T47D (cell line): ENCODE data around the gene BTBD9.
A peak's percentile ranks its signal among the peaks of the same experiment; 100 is the strongest.

Experiments
- DNase-seq, 2 experiments: peaks; one replicate each; pipeline versions ENCODE4 v3.0.0 to v3.0.0-alpha.2; 2011 to 2012; ENCODE audit warnings: low read depth in 1 of 2, low spot score in 1 of 2
- JUND ChIP-seq: IDR thresholded peaks from 2 replicates; pipeline ENCODE4 v1.6.1; 2012; ENCODE audit warnings: low read depth
- in situ Hi-C: cut with HindIII; loops from 2 replicates; pipeline ENCODE4 v1.10.0; 2016; ENCODE audit warnings: low sequenced_read_pairs, low pct_unique_long_range_greater_than_20kb

BTBD9 gene

DNA sequence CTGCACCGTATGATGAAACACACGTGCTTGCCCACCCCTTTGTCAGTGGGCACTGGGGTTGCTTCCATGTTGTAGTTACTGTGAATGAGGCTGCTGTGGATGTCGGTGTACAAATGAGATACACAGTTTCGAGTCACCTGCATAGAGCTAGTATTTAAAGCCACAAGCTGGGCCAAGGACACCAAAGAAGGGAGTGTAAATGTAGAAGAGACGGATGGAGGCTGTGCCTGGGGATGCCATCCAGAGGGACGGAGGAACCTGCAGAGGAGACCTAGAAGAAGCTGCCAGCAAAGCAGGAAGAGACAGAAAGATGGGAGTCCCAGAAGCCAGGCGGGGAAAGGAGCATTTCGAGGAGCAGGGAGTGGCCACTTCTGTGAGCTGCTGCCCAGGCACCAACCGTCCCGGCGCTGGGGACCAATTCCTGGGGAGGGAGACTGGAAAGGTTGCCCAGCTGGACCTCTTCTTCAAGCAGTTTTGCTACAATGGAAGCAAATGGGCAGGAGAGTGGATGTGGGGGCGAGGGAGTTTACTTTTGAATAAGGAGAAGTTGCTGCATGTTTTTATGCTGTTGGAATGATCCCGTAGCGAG lies 480.9 kb downstream of the BTBD9 start:
- in situ Hi-C loops, result no loop called here
- DNase-seq, result no peak
- TF ChIP-seq JUND, result no peak

DNA sequence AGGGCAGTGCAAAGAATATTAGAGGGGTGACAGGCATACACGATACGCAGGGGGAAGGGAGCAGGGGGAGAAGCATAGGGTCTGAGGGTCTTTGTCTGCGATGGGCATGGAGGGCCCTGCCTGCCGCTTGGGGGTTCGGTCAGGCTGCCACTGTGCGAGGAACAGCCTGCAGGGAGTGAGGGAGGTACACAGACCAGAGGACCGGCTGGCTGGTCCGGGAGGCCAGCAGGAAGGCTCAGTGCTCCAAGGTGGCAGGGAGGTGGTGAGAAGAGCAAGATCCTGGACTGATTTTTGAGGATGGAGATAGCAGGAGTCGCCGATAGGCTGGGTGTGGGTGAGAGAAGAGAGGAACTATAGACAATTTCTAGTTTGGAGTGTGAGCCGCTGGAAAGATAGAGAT lies 481.8 kb downstream of the BTBD9 start:
- DNase-seq, result no peak
- TF ChIP-seq JUND, result no peak

DNA sequence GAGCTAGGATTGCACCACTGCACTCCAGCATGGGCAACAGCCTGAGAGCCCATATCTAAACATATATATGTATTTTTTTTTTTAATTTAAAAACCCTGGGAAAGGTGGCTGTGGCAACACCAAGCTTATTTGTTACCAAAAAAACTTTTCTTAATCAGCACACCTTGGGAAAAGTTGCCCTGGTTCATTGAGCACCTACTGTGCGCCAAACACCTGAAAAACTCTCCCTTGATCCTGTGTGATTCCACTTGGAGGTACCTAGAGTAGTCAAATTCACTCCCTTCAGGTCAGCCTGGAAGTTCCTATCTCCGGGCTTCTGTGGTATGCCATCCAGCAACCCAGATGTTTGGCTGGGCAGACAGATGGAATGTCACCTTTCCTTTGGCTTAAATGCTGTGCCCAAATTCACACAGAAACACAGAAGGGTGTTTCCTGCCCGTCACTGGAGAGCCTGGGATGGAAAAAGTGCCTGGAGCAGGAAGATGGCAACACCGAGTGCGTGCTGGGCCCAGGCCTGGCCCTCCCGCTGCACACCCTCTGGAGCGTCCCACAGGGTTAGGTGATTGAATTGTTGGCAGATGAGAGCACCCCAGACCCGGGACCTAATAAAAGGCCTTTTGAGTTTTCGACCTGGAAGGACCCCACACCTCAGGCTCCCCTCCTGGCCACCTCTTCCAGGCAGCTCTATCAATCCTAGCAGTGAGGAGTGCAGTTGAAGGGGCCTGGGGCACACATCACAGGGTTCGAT lies 482.7 kb downstream of the BTBD9 start:
- no peak for DNase-seq
- in situ Hi-C loops, result no loop called here
- TF ChIP-seq JUND, result no peak

More for the DNA sequence above, 481.8 kb downstream of the BTBD9 start:
- in situ Hi-C loops, result no loop called here

DNA sequence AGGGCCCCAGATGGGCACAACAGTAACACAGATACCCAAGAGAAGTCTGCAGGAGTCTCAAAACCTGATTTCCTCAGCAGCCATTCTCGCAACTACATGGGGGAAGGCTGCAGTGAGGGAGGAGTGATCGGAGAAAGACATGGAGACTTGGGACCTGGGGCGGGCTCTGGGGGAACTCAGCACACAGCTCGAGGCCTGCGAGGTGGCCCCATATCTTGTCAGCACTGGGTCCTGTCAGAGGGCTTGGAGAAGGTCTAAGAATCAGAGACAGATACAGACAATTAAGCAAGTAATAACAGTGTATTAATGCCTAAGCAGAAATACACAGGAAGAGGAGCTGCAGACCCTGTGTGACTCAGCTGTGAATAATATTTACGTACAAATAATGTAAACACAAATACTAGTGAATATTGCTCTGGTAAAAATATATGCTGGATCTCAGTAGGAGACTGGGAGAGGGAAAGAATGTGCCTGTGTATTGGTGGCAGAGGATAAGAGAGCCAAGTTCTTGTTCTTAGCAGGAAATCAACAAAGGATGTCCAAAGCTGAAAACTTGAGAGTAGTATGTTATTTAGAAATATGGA lies 484.0 kb downstream of the BTBD9 start:
- no peak for DNase-seq
- no peak for TF ChIP-seq JUND
- in situ Hi-C loops, result no loop called here

DNA sequence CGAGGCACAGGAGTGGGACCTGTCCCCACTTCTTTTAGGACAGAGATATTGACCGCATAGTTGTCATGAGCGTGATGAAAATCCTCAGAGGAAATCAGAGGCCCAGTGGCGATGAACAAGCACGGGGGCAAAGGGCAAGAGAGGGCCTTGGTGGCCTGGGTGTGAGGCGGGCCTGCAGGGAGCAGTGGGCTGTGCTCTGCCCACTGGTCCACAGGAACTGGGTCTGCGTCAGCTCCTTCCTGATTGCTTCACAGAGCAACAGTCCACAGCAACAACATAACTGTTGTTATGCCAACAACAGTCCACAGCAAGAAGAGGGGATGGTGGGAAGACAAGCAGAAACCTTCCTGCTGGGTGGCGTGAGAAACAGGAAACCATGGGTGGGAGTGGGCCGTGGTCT lies 484.6 kb downstream of the BTBD9 start:
- in situ Hi-C loops, result no loop called here
- no peak for TF ChIP-seq JUND

DNA sequence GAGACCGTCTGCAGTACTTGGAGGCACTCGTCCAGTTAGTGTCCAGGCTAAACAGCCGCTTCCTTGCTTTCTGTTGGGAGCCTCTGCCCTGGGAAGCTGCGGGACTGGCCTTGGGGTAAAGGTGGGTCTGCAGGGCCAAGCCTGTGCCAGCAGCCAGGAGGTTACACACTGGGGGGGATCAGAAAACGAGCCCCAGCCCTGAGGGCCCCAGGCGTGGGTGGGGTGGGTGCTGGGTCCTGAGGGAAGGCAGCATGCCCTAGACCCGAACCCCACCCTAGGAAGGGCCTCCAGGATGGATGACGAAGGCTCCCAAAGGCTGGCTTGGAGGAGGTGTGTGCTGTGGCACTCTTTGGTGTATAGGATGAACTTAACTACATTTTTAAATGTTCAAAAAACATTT lies 485.0 kb downstream of the BTBD9 start:
- TF ChIP-seq JUND, result no peak
- in situ Hi-C loops, result no loop called here
- DNase-seq, result no peak

More for the DNA sequence above, 484.6 kb downstream of the BTBD9 start:
- DNase-seq, result no peak

DNA sequence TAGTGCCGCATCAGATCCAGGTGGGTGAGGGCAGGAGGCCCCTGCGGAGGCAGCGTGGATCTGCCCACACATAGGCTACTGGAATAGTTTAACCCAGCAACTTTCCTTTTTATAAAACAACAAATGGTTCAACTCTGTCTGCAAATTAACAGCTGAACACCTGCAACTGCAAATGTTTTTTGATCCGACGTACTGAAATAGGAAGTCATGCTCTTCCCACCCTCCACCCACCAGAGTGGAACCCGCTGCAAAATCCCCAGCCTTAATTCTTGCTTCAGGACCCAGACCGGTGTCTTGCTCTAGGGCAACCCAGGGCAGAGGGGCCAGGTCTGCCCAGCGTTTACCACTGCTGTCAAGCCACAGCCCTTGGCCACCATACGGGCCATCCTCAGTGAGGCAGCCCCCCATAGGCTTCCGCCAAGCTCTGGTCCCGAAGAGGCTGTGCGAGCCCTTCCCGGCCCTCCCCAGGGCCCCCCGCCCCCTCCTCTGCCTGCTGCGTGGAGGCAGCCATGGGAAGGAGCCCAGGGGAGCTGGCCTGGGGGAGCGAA lies 485.9 kb downstream of the BTBD9 start:
- in situ Hi-C loops, result no loop called here
- TF ChIP-seq JUND, result no peak
- DNase-seq, result no peak

DNA sequence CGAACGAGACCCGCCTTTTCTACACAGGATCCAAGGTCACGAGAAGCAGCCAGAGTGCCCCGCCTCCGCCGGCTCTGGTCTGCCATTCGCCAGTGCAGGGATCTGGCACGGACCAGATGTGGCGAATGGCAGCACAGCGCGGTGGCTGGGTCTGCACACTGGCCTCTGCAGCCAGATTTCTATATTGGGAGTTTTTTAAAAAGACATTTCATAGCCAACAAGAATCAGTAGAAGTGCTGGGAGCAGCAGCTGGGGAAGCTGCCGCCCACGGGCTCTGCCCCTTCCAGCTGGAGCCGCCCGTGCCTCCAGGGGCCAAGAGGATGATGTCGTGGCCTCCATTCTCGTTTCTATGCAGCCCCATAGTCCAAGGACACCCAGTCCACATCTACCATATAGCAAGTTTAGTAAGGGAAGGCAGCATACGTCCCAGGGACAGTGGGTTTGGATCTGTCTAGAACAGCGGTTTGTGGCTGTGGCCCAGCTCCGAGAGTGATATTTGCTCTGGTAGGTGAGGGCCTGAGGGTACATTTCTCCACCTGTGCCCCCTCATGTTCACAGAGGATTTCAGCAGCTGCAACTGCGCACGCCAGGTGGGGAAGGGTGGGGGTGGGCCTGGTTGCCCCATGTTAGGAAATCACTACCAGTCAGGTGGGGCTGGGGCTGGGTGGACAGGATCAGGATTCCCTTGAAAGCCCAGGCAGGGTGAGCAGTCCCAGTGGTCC lies 486.5 kb downstream of the BTBD9 start:
- TF ChIP-seq JUND, result no peak
- in situ Hi-C loops, result no loop called here
- no peak for DNase-seq

DNA sequence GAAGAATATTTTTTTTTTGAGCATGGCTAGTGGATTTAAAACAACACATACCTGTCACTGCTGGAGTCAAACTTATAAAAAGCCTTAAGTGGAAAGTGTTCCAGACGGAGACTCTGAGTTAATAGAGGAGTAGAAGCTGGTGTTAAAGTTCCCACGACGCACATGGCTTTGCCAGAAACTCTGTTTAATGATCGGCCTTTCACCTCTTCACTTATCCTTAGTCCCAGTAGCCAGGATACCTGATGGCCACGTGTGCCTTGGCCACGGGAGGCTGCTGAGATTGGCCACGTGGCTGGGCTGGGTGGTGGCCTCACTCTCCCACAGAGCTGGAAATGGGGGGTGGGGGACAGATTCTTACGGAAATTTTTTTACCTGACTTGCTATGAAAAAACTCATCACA lies 487.1 kb downstream of the BTBD9 start:
- in situ Hi-C loops, result no loop called here
- DNase-seq, result no peak
- TF ChIP-seq JUND, result no peak

DNA sequence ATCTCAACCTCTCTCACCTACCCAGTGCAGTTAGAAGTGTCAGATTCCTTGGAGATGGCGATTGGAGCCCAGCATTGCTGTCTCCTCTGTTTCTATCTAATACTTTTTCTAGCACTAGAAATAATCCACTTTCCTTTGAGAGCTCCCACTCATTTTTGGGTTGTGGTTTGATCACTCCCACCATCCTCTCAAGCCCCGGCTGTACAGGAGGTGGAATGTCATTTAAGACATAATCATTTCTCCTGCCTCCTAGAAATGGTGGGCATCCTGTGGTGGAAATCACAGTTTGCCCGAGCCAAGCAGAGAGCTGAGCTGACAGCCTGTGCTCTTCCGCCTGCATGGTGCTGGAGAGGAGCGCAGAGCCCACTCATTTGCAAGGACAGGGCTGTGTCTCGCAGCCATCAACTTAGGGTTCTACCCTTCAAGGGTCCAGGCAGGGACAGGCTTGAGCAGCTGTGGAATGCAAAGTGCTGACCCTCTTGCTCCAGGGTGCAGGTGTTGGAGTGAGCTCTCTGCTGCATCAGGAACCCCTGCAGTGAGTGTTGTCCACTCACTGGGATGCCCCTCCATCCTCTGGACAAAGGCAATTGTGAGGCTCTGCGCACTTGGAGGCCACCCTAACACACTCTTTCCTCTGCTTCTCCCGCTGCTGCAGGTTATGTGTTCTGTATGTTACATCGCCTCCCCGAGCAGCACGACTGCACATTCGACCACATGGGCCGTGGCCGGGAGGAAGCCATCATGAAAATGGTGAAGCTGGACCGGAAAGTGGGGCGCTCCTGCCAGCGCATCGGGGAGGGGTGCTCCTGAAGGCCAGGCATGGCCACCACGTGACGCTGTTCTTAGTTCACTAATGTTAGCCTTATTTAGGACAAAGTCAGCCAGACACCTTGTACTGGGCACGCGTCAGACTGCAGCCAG lies 487.9 kb downstream of the BTBD9 start:
- DNase-seq, result no peak
- TF ChIP-seq JUND, result no peak
- in situ Hi-C loops, result no loop called here

DNA sequence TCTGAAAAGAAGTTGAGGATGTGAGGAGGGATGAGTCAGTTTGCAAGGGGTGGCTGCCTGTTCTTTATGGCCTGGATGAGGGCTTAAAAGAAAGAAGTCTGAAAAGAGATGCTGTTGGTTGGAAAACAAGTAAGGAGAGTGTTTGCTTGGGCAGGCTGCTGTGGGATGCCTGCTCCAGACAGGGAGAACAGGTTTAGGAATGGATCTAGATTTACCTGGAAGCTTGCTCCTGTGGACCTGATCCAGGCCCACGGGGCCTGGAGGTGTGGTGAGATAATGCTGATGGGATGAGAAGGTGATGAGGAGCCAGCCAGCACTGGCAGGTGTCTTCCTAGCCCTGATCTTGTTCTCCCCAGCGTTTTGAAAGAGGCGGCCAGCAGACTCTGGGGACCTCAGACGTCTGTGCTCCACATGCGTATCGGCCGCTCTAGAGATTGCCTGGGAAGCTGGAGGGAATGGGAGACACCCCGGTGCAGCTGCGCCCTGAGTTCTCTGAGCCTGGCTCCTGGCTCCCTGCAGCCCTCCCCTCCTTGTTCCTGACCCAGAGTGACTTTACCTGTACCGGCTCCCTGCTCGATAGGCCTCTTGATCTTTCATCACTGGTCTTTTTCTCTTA lies 488.9 kb downstream of the BTBD9 start:
- TF ChIP-seq JUND, result no peak
- in situ Hi-C loops, result no loop called here
- peak; percentile 46 to 83 for DNase-seq
